HepG2 (cell line): ENCODE measurements around the gene SERHL2. TPM values are rescaled to one million over a fixed set of nuclear protein-coding genes. Genes with fewer than 3 reads are reported as not detected.

Experiments used
- ARHGAP35 ChIP-seq: sonication (generic); formaldehyde crosslinking; IDR thresholded peaks from 2 replicates; pipeline ENCODE4 v1.9.0; 2022; ENCODE audit warnings: mild to moderate bottlenecking, inconsistent platforms, moderate library complexity, missing genetic modification reagents, borderline replicate concordance
- CHD4 ChIP-seq: fragments of 200-600 bp; sonication (generic); IDR thresholded peaks from 2 replicates; pipeline ENCODE4 v1.7.0; 2017; ENCODE audit warnings: mild to moderate bottlenecking, low read length, borderline replicate concordance
- CREB3 ChIP-seq: sonication (generic); formaldehyde crosslinking; IDR thresholded peaks from 2 replicates; pipeline ENCODE4 v1.5.0; 2020; ENCODE audit warnings: missing genetic modification reagents
- EHMT2 ChIP-seq: fragments of 200-600 bp; sonication (generic); IDR thresholded peaks from 2 replicates; pipeline ENCODE4 v1.7.0; 2017; ENCODE audit warnings: antibody characterized with exemption, low read depth, low read length, borderline replicate concordance
- GMEB2 ChIP-seq: IDR thresholded peaks from 2 replicates; pipeline ENCODE4 v1.6.1; 2016; ENCODE audit warnings: missing biosample characterization, missing genetic modification reagents, low read depth
- GPBP1L1 ChIP-seq: sonication (generic); formaldehyde crosslinking; IDR thresholded peaks from 2 replicates; pipeline ENCODE4 v1.5.0; 2020; ENCODE audit warnings: mild to moderate bottlenecking, missing genetic modification reagents
- IKZF5 ChIP-seq: IDR thresholded peaks from 2 replicates; pipeline ENCODE4 v1.6.1; 2018; ENCODE audit warnings: missing genetic modification reagents, mild to moderate bottlenecking, missing compliant biosample characterization
- KDM1A ChIP-seq: IDR thresholded peaks from 2 replicates; pipeline ENCODE4 v1.6.1; 2016; ENCODE audit warnings: missing compliant biosample characterization
- PLRG1 ChIP-seq: fragments of 450-650 bp; conservative IDR thresholded peaks from 2 replicates; pipeline ENCODE4 v1.6.1; 2016
- POLR2G ChIP-seq: fragments of 200-400 bp; formaldehyde crosslinking; IDR thresholded peaks from 2 replicates; pipeline ENCODE4 v1.6.1; 2018; ENCODE audit warnings: mild to moderate bottlenecking, low read depth, low read length, moderate library complexity
- PRDM4 ChIP-seq: sonication (generic); formaldehyde crosslinking; IDR thresholded peaks from 2 replicates; pipeline ENCODE4 v1.9.0; 2021; ENCODE audit warnings: missing genetic modification reagents, borderline replicate concordance
- RARG ChIP-seq: sonication (generic); formaldehyde crosslinking; IDR thresholded peaks from 2 replicates; pipeline ENCODE4 v1.4.0; 2020; ENCODE audit warnings: low read depth, mild to moderate bottlenecking, missing genetic modification reagents
- SMAD1 ChIP-seq: sonication (generic); formaldehyde crosslinking; IDR thresholded peaks from 2 replicates; pipeline ENCODE4 v1.4.0; 2020; ENCODE audit warnings: missing genetic modification reagents, low read depth, mild to moderate bottlenecking, borderline replicate concordance
- SMYD3 ChIP-seq: sonication (generic); formaldehyde crosslinking; IDR thresholded peaks from 2 replicates; pipeline ENCODE4 v1.8.1; 2023; ENCODE audit warnings: mild to moderate bottlenecking, missing genetic modification reagents
- SRSF1 ChIP-seq: fragments of 200-400 bp; formaldehyde crosslinking; optimal IDR thresholded peaks from 2 replicates; pipeline ENCODE3; 2017; ENCODE audit warnings: mild to moderate bottlenecking, low read depth, low read length, moderate library complexity
- TEF ChIP-seq: sonication (generic); formaldehyde crosslinking; IDR thresholded peaks from 2 replicates; pipeline ENCODE4 v1.5.0; 2020; ENCODE audit warnings: missing genetic modification reagents
- ZNF432 ChIP-seq: sonication (generic); formaldehyde crosslinking; IDR thresholded peaks from 2 replicates; pipeline ENCODE4 v1.5.0; 2020; ENCODE audit warnings: missing genetic modification reagents, mild to moderate bottlenecking, borderline replicate concordance
- ZSCAN21 ChIP-seq: sonication (generic); formaldehyde crosslinking; IDR thresholded peaks from 2 replicates; pipeline ENCODE4 v1.8.0; 2022; ENCODE audit warnings: mild to moderate bottlenecking, missing genetic modification reagents, moderate library complexity, borderline replicate concordance
- polyA plus RNA-seq, 8 experiments: library from polyadenylated mRNA; depleted of rRNA in 3 of 8; stranded (reverse) in 7 of 8; unstranded in 1 of 8; fragments of >200 nt; fragmentation: Illumina TruSeq in 4 of 8; extraction: Trizol in 4 of 8; gene quantifications; 2 replicates each; pipeline versions ENCODE4 v1.2.1 to v1.2.3, GENCODE V29; 2011 to 2016; ENCODE audit warnings: low read depth in 4 of 8, missing spikeins in 1 of 8, mixed read lengths in 1 of 8; ENCODE audit not compliant: insufficient read depth in 1 of 8
- total RNA-seq, 5 experiments: library from RNA; depleted of rRNA; stranded (reverse); fragments of >200 nt; fragmentation: Illumina TruSeq; extraction: Trizol; gene quantifications; 2 replicates each; pipeline ENCODE4 v1.2.3, GENCODE V29; 2016; ENCODE audit warnings: low read depth in 1 of 5

Gene SERHL2
- total and polyA plus RNA-seq, 2 of the 13 experiments (the other 11 are each of a cell fraction or from before 2014, with no cell fraction given): 1.0 to 1.8 TPM

- TF ChIP-seq IKZF5 (peak; percentile 65; the same call in 1 of the 2 replicates), SMAD1 (CRISPR knock-in tag) (no peak), ARHGAP35 (CRISPR knock-in tag) (no peak), GPBP1L1 (CRISPR knock-in tag) (no peak), EHMT2 (no peak), RARG (CRISPR knock-in tag) (no peak), POLR2G (no peak), CREB3 (CRISPR knock-in tag) (no peak), ZSCAN21 (no peak), GMEB2 (CRISPR knock-in tag) (no peak), SRSF1 (no peak), PLRG1 (no peak), PRDM4 (CRISPR knock-in tag) (no peak), SMYD3 (no peak), ZNF432 (CRISPR knock-in tag) (no peak), KDM1A (CRISPR knock-in tag) (no peak), CHD4 (0 out of 2 replicates have a peak, but pooled peaks have one; percentile 13), TEF (no peak)
These were observed 48.2 kb downstream of the SERHL2 start (continued) for GRCh38 chr22:42601879-42602465.
